SK-N-SH (cell line): Measurements from ENCODE around the gene RFPL2. TPM values are rescaled to one million over a fixed set of nuclear protein-coding genes. Genes with fewer than 3 reads are reported as not detected.

ENCODE experiments used
- CTCF ChIA-PET: fragments of 300-600, 350-600 bp; formaldehyde crosslinking; extraction: SDS; loops from one replicate; lab custom pipeline; 2021; lab: Yijun Ruan, JAX
- POLR2A ChIA-PET: fragments of 350-600 bp; sonication (Branson Sonifier 250); formaldehyde crosslinking; extraction: SDS; loops from one replicate; lab custom pipeline; 2020; ENCODE audit warnings: antibody characterized with exemption, inconsistent platforms; lab: Yijun Ruan, JAX
- DNase-seq: peaks from one replicate; pipeline ENCODE4 v3.0.0; 2012
- H2AFZ ChIP-seq: fragments of 200-600 bp; sonication (generic); 2 replicates; pipeline ENCODE4 v1.8.1; 2016; ENCODE audit warnings: antibody characterized with exemption, mild to moderate bottlenecking, low read depth
- H3F3A ChIP-seq: fragments of 200-600 bp; sonication (generic); replicated peaks from 2 replicates; pipeline ENCODE3; 2016; ENCODE audit warnings: antibody characterized with exemption, mild to moderate bottlenecking; ENCODE audit not compliant: insufficient read depth
- H3K27ac ChIP-seq, 2 experiments: fragments of 200-500 bp in 1 of 2; fragments of 200-600 bp in 1 of 2; sonication (Bioruptor generic) in 1 of 2; sonication (generic), shearing (Covaris generic) in 1 of 2; 2 replicates each; pipeline versions ENCODE4 v1.5.1 to v1.6.1; 2014 to 2016; ENCODE audit warnings: low read depth in 2 of 2, inconsistent platforms in 1 of 2, low read length in 1 of 2, mild to moderate bottlenecking in 1 of 2, mixed read lengths in 1 of 2
- H3K27me3 ChIP-seq: fragments of 200-600 bp; sonication (generic), shearing (Covaris generic); 2 replicates; pipeline ENCODE4 v1.6.1; 2016; ENCODE audit warnings: mixed run types; ENCODE audit not compliant: insufficient read depth
- H3K36me3 ChIP-seq, 2 experiments: fragments of 200-500 bp in 1 of 2; fragments of 200-600 bp in 1 of 2; sonication (Bioruptor generic) in 1 of 2; sonication (generic) in 1 of 2; replicated peaks in 1 of 2; 2 replicates each; pipeline versions ENCODE3 to v1.5.1; 2014 to 2016; ENCODE audit warnings: low read length in 1 of 2, mild to moderate bottlenecking in 1 of 2; ENCODE audit not compliant: insufficient read depth in 2 of 2, control insufficient read depth in 1 of 2
- H3K4me1 ChIP-seq, 2 experiments: fragments of 200-500 bp in 1 of 2; fragments of 200-600 bp in 1 of 2; sonication (Bioruptor generic) in 1 of 2; sonication (generic), shearing (Covaris generic) in 1 of 2; 2 replicates each; pipeline versions ENCODE4 v1.5.1 to v1.6.1; 2014 to 2016; ENCODE audit warnings: low read depth in 1 of 2, low read length in 1 of 2, mixed run types in 1 of 2; ENCODE audit not compliant: insufficient read depth in 2 of 2, control insufficient read depth in 1 of 2
- H3K4me2 ChIP-seq: fragments of 200-600 bp; sonication (generic), shearing (Covaris generic); 2 replicates; pipeline ENCODE4 v1.6.1; 2017; ENCODE audit warnings: mixed run types
- H3K4me3 ChIP-seq, 2 experiments: fragments of 200-500 bp in 1 of 2; fragments of 200-600 bp in 1 of 2; sonication (Bioruptor generic) in 1 of 2; sonication (generic), shearing (Covaris generic) in 1 of 2; 2 replicates each; pipeline versions ENCODE4 v1.5.1 to v1.8.1; 2014 to 2016; ENCODE audit warnings: low read depth in 2 of 2, inconsistent platforms in 1 of 2, low read length in 1 of 2, mild to moderate bottlenecking in 1 of 2, mixed read lengths in 1 of 2, moderate library complexity in 1 of 2
- H3K79me2 ChIP-seq: fragments of 200-600 bp; sonication (generic); 2 replicates; pipeline ENCODE4 v1.8.1; 2017; ENCODE audit warnings: mild to moderate bottlenecking; ENCODE audit not compliant: insufficient read depth
- H3K9ac ChIP-seq: fragments of 200-600 bp; sonication (generic); 2 replicates; pipeline ENCODE4 v1.6.1; 2017; ENCODE audit warnings: mixed run types
- H3K9me2 ChIP-seq: fragments of 200-600 bp; sonication (generic); 2 replicates; pipeline ENCODE4 v1.6.1; 2017; ENCODE audit warnings: mixed run types
- H3K9me3 ChIP-seq: fragments of 200-600 bp; sonication (generic); 2 replicates; pipeline ENCODE4 v1.6.1; 2017; ENCODE audit warnings: mixed run types, mild to moderate bottlenecking, moderate library complexity
- H4K20me1 ChIP-seq: fragments of 200-600 bp; sonication (generic); 2 replicates; pipeline ENCODE4 v1.6.1; 2017; ENCODE audit warnings: mild to moderate bottlenecking, mixed run types; ENCODE audit not compliant: insufficient read depth
- CTCF ChIP-seq: fragments of 200-600 bp; sonication (generic); IDR thresholded peaks from 2 replicates; pipeline ENCODE4 v1.6.1; 2017; ENCODE audit warnings: antibody characterized with exemption, mild to moderate bottlenecking, moderate library complexity
- EP300 ChIP-seq, 2 experiments: IDR thresholded peaks; 2 replicates each; pipeline versions ENCODE4 v1.4.0 to v1.6.1; 2012; ENCODE audit warnings: borderline replicate concordance in 1 of 2, low read depth in 1 of 2, low read length in 1 of 2
- FOXJ3 ChIP-seq: sonication (generic); formaldehyde crosslinking; IDR thresholded peaks from 2 replicates; pipeline ENCODE4 v1.5.1; 2020; ENCODE audit warnings: mild to moderate bottlenecking, missing genetic modification reagents
- RCOR1 ChIP-seq: fragments of 150-350 bp; IDR thresholded peaks from 2 replicates; pipeline ENCODE4 v1.6.1; 2017; ENCODE audit warnings: antibody characterized with exemption, low read length
- REST ChIP-seq: IDR thresholded peaks from 2 replicates; pipeline ENCODE4 v1.6.1; 2012; ENCODE audit warnings: mild to moderate bottlenecking, low read depth, low read length, moderate library complexity
- RFX5 ChIP-seq: IDR thresholded peaks from 2 replicates; pipeline ENCODE4 v1.6.1; 2012; ENCODE audit warnings: mild to moderate bottlenecking, improper control_type of control experiment, low read length
- YY1 ChIP-seq: IDR thresholded peaks from 2 replicates; pipeline ENCODE4 v1.4.0; 2012; ENCODE audit warnings: low read depth, mild to moderate bottlenecking
- WGBS: methylation state at CpG from one replicate; pipeline ENCODE4 v1.1.6; 2017; ENCODE audit warnings: low lambda C conversion rate; 5-methylcytosine and 5-hydroxymethylcytosine counted together
- polyA plus RNA-seq, 3 experiments: library from polyadenylated mRNA; depleted of rRNA; stranded (reverse); fragments of >200 nt; gene quantifications; 2 replicates each; pipeline ENCODE4 v1.2.3, GENCODE V29; 2012
- TF ChIP-seq, protein P1 (sequence below): fragments of 150-350 bp; IDR thresholded peaks from 2 replicates; pipeline ENCODE4 v1.6.1; 2016; ENCODE audit warnings: mild to moderate bottlenecking, low read depth, low read length

Gene RFPL2
- polyA plus RNA-seq, 1 of the 3 experiments (the other 2 are of a cell fraction), result 0.05 TPM

DNA sequence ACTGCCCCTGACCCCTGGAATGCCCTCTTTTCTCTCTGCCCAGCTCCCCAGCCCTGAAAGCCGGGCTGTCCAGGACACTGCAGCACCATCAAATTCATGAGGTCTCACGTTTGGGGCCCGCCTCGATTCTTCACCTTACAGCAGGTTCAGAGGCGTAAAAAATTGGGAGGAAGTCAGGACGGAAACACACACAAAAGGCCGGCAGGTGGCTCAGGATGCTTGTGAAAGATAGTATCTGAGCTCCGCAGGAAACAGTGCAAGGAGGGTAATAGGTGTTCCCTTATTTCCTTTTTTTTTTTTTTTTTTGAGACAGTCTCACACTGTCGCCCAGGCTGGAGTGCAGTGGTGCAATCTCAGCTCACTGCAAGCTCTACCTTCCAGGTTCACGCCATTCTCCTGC, 4.1 kb downstream of the RFPL2 start:
- Histone ChIP-seq H3K27ac (no peak overlapping the region), H2AFZ (no peak overlapping the region), H3F3A (peaks cover 4% of the 10 kb centered on the region), H3K4me1 (peaks cover 0 to 29% of the 10 kb centered on the region in 2 experiments; a peak in 1 of 4 replicates), H3K4me3 (no peak overlapping the region), H3K27me3 (peaks cover 22% of the 10 kb centered on the region; the same call in 1 of the 2 replicates), H3K36me3 (no peaks in the 10 kb centered on the region), H3K9ac (no peak overlapping the region), H3K9me3 (no peaks in the 10 kb centered on the region), H3K79me2 (no peaks in the 10 kb centered on the region), H4K20me1 (no peaks in the 10 kb centered on the region), H3K4me2 (no peak overlapping the region), H3K9me2 (no peaks in the 10 kb centered on the region)
- 66% methylated on average over 10 of the region's 10 CpGs for WGBS
- ChIA-PET CTCF (interaction anchor here (1.6 to 3.9 kb wide), 2 partner anchors 66 to 273 kb away, joined by 10 to 30 read pairs; partner anchors contain the start of gene FBXO7), POLR2A (no interaction called here)
- DNase-seq, result no peak
- TF ChIP-seq EP300 (IDR thresholded peaks at IDR 0.05; ENCODE audit: borderline replicate concordance in 1 of 2, low read depth in 1 of 2, low read length in 1 of 2) (no peak), YY1 (no peak), REST (no peak), RFX5 (no peak)

DNA sequence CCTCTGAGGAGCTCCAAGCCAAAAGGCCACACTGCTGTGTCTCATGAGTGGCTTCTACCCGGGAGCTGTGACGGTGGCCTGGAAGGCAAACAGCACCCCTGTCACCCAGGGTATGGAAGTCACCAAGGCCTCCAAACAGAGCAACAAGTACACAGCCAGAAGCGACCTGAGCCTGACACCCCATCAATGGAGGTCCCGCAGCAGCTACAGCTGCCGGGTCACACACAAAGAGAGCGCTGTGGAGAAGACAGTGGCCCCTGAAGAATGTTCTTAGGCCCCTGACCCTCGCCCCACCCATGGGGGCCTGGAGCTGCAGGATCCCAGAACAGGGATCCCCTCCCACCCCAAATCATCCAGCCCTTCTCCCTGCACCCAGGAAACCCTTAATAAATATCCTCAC, 4.9 kb downstream of the RFPL2 start:
- TF ChIP-seq, protein P1, sequence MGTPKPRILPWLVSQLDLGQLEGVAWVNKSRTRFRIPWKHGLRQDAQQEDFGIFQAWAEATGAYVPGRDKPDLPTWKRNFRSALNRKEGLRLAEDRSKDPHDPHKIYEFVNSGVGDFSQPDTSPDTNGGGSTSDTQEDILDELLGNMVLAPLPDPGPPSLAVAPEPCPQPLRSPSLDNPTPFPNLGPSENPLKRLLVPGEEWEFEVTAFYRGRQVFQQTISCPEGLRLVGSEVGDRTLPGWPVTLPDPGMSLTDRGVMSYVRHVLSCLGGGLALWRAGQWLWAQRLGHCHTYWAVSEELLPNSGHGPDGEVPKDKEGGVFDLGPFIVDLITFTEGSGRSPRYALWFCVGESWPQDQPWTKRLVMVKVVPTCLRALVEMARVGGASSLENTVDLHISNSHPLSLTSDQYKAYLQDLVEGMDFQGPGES, result no peak
- no peak for TF ChIP-seq CTCF
- TF ChIP-seq RCOR1, result no peak
- TF ChIP-seq FOXJ3 (CRISPR knock-in tag), result no peak
- H4K20me1 ChIP-seq, result no peaks in the 10 kb centered on the region
- no peaks in the 10 kb centered on the region for H3K36me3 ChIP-seq
- H3K9me2 ChIP-seq, result no peaks in the 10 kb centered on the region
- no peak overlapping the region for H3K9ac ChIP-seq
- CTCF ChIA-PET, result interaction anchor here (3.9 kb wide), 1 partner anchor 66 kb away, joined by 30 read pairs; no protein-coding TSS in a partner anchor
- POLR2A ChIA-PET, result no interaction called here
- H3K4me1 ChIP-seq, result peaks cover 0 to 25% of the 10 kb centered on the region in 2 experiments; a peak in 1 of 4 replicates
- no peak for DNase-seq
- no peaks in the 10 kb centered on the region for H3K79me2 ChIP-seq
- peaks cover 23% of the 10 kb centered on the region; the same call in 1 of the 2 replicates for H3K27me3 ChIP-seq
- no peaks in the 10 kb centered on the region for H3K9me3 ChIP-seq
- no peak overlapping the region for H3K4me3 ChIP-seq
- H3F3A ChIP-seq, result peaks cover 4% of the 10 kb centered on the region
- H2AFZ ChIP-seq, result no peak overlapping the region
- 69% methylated on average over 6 of the region's 7 CpGs for WGBS
- no peak overlapping the region for H3K27ac ChIP-seq
- H3K4me2 ChIP-seq, result no peak overlapping the region
